NCI-H748 (cell line): Measurements from ENCODE around the gene NKX6-2.

Experiments used
- DNase-seq: peaks from one replicate; lab custom pipeline; 2025; ENCODE audit not compliant: unreplicated experiment; lab: John Stamatoyannopoulos, UW

NKX6-2 gene

GRCh38 chr10:132813001-132813401, 27.1 kb upstream of the NKX6-2 start:
- DNase-seq: no peak

GRCh38 chr10:132812520-132812919, 26.6 kb upstream of the NKX6-2 start:
- no peak for DNase-seq

GRCh38 chr10:132811891-132812481, 26.0 kb upstream of the NKX6-2 start:
- DNase-seq: no peak

- no peak for DNase-seq
These were observed 25.1 kb upstream of the NKX6-2 start for GRCh38 chr10:132810807-132811700.

GRCh38 chr10:132810141-132810806, 24.3 kb upstream of the NKX6-2 start:
- no peak for DNase-seq

GRCh38 chr10:132809232-132810140, 23.5 kb upstream of the NKX6-2 start:
- no peak for DNase-seq

- no peak for DNase-seq
These were observed 22.7 kb upstream of the NKX6-2 start for GRCh38 chr10:132808383-132809231.

GRCh38 chr10:132807621-132808049, 21.7 kb upstream of the NKX6-2 start:
- no peak for DNase-seq

GRCh38 chr10:132806561-132807003, 20.6 kb upstream of the NKX6-2 start:
- DNase-seq: no peak

- no peak for DNase-seq
These were observed 20.2 kb upstream of the NKX6-2 start for GRCh38 chr10:132806110-132806509.

GRCh38 chr10:132805599-132805998, 19.7 kb upstream of the NKX6-2 start:
- no peak for DNase-seq

GRCh38 chr10:132804785-132805426, 19.0 kb upstream of the NKX6-2 start:
- DNase-seq: no peak

GRCh38 chr10:132804287-132804686, 18.3 kb upstream of the NKX6-2 start:
- DNase-seq: no peak

- DNase-seq: no peak
These were observed 17.7 kb upstream of the NKX6-2 start for GRCh38 chr10:132803416-132804210.

- DNase-seq: no peak
These were observed 16.9 kb upstream of the NKX6-2 start for GRCh38 chr10:132802694-132803320.

- no peak for DNase-seq
These were observed 16.1 kb upstream of the NKX6-2 start for GRCh38 chr10:132802048-132802447.

- no peak for DNase-seq
These were observed 13.9 kb upstream of the NKX6-2 start for GRCh38 chr10:132799865-132800264.

- DNase-seq: no peak
These were observed 12.9 kb upstream of the NKX6-2 start for GRCh38 chr10:132798876-132799275.
